ENCODE data around the gene ACTN1.
"Not testable (repeated sequence)": the region's sequence is repeated elsewhere in the genome, so short reads cannot be mapped to it uniquely, and the experiment has no call there.

Gene ACTN1

DNA sequence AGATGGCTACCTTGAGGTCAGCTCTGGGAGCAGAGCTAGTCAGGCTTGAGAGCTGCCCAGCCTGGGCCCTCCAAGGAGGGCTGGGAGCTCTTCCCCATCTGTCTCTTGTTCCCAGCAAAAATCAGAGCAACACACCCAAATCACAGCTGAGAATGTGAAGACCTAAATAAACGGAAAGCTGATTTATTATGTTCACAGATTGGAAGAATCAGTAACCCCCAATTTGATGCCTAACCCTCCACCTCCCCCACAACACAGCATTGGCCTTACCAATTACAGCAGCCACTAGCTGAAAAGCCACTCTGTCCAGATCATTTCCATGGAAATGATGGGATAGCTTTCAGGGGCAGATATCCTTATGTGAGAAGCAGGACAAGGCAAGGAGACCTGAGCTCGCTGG is 7.1 kb upstream of the ACTN1 start:
- no peak for DNase-seq

DNA sequence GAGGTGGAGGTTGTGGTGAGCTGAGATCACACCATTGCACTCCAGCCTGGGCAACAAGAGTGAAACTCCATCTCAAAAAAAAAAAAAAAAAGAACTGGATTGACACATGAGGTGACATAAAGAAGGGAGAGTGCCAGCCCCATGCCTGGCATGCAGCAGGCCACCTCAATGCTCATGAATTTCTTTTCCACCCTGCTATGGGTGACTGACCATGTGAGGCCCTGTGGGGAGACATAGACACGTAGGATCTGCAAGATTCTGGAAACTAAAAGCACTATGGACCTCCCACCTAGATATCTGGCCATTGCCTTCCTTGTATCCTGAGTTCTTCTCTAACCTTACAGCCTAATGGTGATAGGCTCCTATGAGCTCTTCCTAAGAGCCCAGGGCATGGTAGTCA is 5.6 kb upstream of the ACTN1 start:
- no peak for DNase-seq

DNA sequence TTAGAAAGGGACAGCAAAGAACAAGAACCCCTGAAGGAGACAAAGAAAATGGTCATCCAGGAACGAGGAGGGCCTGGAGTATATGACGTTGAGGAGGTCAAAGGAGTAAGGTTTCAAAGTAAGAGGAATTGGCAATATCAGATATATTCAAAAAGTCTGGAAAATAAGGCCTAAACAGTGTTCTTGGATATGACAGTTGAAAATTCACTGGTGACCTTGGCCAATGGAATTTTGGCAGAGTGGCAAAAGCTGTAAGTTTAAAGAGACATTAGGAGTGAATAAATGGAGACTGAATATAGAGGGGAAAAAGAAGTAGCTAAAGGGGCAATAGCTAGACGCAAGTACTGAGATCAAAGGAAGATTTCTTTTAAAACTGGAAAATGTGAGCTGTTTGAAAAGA is 4.1 kb upstream of the ACTN1 start:
- peak; percentile 70 for DNase-seq

DNA sequence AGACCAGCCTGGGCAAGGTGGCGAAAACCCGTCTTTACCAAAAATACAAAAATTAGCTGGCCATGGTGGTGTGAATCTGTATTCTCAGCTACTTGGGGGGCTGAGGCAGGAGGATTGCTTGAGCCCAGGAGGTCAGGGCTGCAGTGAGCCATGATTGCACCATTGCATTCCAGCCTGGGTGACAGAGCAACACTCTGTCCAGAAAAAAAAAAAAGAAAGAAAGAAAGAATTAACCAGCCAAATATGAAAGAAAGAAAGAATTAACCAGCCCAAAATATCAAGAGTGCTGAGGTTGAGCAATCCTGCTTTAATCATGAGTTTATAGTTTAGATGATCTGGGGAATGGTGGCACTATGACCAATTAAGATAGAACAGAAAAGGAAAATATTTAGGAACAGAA is 3.5 kb upstream of the ACTN1 start:
- DNase-seq, result no peak

DNA sequence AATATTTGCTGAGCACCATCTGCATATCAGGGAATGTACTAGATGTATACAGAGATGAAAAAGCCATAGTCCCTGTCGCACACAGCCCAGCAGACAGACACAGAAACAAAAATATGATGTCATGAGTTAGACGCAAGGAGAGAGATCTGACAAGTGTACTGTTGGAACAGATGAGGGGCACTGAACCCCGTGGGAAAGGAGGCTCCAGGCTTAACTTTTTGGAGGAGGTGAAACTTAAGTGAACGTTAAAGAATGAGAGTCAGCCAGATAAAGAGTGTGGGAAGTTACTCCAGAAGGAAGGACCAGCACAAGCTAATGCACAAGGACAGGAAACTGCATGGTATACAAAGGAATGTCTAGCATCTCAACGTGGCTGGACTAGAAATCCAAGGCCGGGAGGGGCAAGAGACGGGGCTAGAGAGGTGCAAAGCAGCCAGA is 2.5 kb upstream of the ACTN1 start:
- DNase-seq, result no peak

DNA sequence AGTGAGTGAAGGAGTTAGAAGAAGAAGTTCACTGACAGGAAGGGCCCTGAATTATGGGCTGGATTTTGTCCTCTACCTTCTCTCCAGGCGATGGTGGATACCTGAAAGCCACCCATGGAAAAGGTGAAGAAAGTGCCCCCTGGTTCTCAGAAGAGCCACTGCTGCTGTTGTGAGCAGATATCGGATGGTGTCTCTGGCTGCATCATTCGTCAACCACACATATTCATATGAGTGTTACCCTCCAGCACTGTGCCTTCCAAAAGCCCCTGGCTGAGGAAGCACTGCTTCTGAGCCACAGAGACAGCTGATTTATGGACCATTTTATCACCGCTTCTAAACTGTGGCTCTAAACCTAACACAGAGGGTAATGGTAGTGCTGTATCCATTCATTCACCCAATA is 2.0 kb upstream of the ACTN1 start:
- no peak for DNase-seq

DNA sequence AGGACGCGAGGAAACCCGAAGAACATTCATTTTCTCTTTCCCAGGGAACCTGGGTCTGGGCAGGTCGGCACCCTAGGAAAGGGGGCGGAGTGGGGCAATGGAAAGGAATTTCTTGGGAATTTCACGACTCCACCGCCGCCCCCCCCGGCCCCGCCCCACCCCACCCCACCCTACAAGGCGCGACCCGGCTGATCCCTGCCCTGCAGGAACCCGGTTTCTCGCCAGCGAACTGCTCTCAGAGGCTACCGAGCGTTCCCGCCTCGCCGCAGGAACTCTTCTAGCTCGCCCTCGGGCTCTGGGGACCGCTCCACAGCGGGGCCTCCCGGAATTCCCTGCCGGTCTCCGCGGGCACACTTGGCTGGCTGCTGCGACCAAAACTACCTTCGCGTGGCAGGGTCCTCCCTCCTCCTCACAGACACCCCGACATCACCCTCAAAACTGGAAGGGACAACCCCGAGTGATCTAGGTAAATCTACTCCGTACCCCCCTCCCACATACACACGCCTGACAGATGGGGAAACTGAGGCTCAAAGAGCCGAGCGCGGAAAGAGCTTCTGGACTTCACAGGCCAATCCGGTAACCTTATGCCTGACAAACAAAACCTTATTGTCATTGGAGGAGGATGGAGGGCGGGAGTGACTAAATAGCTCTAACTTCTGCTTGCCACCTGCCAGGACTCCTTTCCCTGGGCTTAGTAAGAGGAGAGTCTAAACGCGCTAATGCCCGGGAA is 785 bp upstream of the ACTN1 start:
- peak; percentile 54 for DNase-seq

DNA sequence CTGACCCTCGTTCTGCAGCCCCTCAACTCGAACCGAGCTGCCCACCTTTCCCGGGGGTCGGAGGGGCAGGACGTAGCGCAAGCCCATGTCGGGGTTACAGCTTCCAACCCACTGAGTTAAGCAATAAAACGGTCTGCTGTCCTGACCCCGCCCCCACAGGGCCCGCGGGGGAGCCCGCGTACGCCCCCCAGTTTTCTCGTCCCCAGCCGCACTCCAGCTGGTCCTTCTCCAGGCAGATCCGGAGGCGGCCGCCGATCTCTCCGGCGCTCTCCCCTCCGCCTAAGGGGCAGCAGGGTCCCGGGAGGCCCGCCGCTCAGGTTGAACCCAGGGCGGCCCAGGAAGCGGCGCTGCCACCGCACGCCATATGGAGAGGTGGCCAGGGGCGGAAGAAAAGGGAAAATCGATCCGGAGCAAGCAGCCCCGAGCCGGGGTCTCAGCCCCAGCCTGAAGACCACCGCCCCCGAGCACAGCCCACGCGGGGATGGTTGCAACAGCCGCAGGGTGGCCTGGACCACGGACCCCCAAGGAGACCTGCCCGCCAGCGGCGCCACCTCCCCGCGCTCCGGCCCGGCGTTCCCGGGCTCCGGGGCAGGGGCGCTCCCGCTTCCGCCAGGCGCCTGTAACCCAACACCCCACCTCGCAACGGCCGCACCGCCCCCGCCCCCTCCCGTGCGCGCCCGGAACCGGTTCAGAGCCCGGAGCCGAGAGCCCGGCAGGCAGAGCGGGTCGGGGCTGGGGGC is 760 bp downstream of the ACTN1 start:
- peak; percentile 81 for DNase-seq

DNA sequence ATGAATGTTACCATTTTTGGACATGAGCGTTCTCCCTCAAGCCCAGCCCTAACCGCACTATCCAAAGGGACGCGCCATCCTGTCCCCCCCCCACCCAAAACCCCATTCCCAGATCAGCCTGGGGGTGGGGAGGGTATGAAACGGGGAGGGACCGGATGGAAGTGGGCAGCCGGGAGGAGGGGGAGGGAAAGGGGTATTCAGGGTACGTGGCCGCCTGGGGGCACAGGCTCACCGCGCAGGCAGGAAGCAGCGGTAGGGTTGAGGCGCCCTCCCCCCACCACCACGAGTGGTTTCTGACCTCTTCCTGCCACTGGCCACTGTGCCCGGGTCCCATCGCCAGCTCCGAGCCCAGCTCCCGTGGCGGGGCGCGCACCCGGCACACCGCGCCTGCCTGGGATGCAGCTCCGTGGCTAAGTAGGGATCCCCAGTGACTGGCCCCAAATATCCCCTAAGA is 1.4 kb downstream of the ACTN1 start:
- peak; percentile 89 for DNase-seq

DNA sequence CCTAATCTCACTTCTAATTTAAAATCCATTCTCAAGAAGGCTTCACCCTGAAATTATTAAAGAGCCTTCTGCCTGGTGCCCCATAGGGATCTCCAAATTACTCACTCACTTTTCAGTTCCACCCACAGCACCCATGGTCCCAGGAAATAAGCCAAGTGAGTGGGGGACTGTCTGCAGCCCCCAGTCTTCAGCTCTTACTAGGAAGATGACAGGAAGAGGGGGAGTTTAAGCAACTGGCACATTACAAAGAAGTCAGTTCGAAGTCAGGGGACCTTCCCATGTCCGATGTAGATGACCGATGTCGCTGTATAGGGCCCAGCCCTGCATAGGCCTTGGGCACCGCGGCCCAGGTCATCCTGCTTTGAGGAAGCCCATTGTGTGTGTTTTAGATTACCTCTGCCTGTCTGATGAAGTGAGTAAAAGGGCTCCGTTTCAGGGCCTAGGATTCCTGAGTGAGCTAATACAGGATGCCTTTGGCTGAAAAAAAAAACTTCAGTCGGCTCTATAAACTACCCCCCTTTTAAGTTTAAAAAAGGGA is 1.9 kb downstream of the ACTN1 start:
- no peak for DNase-seq

DNA sequence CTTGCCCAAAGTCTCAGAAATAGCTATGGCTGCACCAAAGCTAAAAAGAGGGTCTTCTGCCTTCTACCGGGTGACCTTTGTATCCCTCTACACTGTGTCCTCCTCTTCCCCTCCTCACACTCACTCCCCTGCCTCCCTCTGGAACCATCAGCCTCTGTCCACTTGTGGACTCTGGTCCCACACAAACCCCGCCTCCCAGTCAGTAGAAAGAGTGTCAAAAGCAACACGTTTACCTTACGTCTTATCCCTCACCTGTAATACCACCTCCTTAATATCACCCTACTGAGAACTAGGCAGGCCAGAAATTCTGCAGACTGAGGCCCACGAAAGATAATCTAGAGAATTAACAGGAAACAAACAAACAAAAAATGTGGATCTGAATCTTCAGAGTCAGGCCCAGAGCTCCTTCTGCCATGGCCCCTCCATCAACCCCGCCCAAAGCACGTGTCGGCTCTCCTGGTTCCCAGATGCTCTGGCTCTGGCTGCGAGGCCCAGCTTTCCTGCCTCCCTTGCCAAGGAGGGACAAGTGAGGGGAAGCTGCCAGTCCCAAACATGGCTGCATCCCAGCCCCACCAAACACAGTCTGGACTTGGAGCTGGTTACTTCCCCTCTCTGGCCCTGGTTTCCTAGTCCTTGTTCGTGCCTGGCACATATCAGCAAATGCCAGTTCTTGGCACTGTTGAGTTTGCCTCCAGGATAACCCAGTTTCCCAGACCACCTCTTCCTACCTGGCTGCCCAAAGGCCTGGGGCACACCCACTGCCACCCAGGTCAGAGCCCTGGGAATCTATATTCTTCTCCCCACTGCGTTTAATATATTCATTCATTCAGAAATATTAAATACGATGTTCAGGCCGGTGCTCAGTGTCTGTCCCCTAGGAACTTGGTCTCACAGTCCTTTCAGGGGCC is 2.7 kb downstream of the ACTN1 start:
- peak; percentile 78 for DNase-seq

DNA sequence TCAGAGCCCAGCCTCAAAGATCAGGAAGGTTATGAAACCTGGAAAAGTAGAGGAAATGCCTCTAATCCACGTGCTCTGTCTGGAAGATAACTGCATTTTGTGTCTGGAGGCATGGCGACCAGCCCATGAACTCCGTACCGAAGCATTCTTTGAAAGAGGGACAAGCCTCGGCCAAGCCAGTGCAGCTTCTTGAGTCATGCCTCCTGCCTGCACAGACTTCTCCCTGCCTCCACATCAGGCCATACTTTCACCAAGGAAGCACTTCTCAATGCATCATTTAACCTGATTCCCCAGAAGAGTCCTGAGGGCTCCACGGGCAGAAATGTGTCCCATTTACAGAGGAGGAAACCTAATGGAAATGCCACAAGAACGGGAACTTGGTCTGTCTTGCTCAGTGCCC is 3.4 kb downstream of the ACTN1 start:
- no peak for DNase-seq

DNA sequence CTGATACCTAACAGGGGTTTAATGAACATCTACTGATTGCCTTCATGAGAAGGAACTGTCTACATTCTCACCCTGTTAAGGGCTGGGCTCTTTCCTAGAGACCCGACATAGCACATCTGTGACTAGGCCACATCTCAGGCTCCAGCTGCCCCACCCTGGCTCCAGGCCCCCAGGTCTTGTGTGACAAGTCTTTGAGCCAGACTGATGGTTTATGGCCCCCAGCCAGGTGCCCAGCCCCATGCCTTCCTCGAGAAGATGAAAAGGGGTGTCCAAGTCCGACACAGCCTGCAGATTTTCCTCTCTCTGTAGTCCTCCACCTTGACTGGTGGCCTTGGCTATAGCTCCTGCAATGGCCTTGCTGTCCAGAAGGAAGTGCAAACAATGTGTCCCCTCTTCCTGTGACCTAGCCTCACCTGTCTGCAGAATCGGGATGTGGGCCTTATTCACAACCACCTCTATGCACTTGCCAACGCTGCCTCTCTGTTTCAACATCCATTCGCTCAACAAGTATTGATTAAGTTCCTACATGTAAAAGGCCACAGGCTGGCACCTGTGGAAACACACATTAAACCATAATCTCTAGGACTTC is 4.2 kb downstream of the ACTN1 start:
- DNase-seq, result no peak

DNA sequence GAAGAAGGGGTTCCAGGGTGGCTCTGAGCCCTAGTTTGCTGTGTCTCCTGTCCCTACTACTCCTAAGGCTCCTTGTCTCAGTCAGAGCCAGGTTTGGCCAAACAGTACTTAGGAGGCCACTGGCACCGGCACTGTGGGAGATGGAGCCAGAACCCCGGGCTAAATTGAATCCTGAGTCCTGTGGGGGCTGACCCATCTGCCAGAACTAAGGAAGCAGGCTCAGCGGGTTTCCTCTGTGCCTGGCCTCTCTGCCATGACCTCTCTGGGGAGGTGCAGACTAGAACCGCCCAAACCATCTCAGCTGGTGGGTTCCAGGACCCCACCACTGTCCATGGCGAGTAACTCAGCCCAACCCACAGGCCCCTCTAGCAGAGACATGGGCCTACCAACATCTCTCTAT is 5.5 kb downstream of the ACTN1 start:
- DNase-seq, result no peak

DNA sequence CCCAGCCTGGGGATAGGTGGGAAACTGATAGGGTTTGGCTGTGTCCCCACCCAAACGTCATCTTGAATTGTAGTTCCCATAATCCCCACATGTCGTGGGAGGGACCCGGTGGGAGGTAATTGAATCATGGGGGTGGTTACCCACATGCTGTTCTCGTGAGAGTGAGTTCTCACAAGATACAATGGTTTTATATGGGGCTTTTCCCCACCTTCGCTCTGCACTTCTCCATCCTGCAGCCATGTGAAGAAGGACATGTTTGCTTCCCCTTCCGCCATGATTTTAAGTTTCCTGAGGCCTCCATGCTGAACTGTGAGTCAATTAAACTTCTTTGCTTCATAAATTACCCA is 5.9 kb downstream of the ACTN1 start:
- not testable (repeated sequence) for DNase-seq

DNA sequence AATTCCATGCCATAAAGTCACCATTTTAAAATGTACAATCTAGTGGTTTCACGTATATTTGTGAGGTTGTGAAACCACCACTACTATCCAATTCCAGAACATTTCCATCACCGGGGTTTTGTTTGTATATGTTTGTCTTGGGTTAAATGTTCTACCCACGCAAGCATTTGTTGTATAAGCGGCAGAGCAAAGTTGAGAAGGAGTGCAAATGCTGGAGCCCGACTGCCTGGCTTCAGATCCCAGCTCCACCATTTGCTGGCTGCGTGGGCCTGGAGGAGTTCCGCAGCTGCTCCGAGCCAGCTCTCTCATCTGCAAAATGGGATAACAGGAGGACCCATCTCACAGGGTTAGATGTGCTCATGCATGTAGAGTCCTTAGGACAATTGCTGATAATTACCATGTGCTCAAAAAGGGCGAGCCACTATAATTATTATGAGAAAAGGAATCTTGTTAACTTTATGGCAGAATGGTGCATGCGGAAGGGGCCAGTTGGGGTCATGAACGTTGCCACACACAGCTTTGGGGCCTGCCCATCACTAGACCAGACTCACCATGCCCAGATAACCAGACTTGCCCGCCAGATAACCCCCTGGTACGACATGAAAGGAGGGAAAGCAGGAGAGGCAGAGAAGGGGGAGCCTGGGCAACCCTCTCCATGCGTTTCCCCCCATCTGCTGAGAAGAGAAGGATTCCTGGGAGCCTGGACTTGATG is 6.4 kb downstream of the ACTN1 start:
- no peak for DNase-seq

DNA sequence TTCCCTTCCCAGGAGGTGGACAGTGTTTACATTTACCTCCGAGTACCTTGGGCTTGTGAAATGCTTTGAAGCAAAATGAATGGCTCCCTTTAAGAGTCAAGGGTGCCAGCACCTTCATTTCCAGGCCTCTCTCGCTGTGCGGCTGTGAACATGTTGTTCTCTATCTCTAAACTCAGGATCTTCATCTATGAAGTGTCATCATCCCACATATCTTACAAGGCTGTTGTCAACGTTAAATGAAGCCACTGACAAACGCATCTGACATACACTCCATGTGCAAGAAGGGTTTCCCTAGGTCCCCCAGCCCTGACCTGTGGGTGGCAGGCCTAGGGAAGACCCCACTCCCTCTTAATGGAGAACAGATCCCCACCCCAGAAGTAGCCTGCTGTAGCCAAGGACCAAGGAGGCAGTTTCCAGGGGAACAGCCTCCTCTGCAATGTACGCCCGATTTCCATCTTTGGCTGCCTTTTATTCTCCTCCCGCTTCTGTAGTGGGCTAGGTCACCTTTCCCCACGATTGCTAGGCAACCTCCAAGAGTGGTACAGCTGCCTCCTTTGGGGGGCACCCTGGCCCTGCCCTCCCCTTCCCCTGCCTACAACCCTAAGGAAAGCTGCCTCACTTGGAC is 7.6 kb downstream of the ACTN1 start:
- DNase-seq, result no peak

DNA sequence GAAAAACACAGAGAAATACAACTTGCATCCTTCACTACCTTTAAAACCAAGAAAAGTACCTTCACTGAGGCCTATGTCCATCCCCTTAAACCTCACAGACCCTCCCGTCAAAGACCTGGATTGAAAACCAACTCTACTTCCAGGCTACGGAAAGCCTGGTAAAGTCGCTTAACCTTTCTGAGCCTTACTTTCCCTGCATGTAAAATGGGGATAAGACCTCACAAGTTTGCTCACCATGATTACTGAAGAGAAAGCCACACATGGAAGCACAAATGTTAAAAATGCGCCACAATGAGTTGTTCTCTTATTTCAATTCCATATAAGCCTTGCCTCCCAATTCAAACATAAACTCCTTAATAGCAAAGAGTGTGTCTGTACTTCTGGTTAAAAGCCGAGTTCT is 8.4 kb downstream of the ACTN1 start:
- no peak for DNase-seq

DNA sequence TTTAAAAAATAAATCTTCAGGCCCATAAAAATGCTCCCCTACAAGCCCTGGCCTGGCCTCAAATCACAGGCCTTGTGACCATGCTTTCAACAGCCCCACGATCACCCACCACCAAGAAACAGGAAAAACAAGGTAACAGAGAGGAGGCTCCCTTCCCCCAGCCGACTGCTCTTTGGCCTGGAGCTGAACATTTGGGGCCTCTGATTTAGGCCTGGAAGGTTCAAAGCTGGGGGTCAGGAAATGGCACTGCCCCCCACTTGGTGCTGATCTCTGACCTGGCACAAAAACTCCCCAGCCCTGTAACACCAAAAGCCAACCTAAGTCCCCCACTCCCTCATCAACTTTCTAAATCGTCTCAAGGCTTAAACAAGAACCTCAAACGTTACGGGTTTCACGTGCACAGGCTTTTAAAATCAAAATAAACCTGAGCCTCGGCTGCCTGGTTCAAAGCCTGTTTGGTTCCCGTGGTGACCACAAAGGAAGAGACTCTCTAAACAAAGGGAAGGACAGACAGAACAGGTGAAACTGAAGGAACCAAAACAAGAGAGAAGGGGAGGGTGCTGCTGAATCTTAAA is 9.0 kb downstream of the ACTN1 start:
- no peak for DNase-seq

DNA sequence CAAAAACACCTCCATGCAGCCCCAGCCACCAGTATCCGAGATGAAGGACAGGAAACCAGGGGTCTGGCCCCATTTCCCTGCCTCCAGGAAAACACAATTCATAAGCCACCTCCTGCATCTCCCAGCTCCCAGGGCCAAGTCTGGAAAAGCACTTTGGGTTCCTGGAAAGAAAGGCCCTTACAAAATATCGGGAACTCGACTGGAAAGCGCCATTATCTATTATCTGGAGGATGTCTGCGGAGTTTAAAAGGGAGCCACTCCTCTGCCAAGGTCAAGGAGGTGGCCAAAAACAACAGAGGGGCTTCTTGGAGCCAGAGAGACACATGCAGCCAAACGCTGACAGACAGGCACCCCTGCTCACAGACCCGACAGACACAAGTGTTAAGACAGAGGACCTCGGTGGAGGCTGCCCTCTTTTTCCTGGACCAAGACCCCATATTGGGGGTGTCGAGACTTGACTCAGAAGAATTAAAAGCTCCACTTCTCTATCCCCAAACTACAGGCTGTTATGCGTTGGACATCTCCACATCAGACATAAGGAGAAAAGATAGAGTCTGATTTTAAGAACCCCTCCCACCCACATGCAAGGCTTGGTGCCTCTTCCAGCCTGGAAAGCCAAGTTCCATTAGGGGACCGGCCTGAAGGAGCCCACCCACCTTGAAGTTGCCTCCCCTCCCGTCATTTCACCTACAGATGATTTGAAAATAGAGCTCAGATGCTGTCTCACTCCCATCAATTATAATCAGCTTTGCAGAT is 9.6 kb downstream of the ACTN1 start:
- peak; percentile 75 for DNase-seq

DNA sequence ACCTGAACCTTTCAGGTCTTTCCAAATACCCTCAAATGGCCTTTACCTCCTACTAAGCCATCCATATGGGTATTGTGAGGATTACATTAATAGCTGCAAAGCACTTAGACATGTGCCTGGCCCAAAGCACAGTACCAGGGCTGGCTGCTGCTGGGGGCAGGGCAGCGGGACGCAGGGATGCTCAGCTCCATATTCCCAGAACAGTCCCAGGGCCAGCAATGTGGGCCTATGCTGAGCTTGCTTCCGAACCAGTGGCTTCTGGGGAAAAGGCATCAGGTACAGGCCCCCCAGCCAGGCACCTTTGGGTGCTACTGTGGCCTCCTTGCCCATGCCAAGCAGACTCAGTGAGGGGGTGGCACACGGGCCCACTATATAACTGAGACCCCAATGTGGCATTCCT is 10.4 kb downstream of the ACTN1 start:
- DNase-seq, result no peak

All from femur (tissue), 1 donor.